MM.1S (cell line): ENCODE data around the gene FGF13.

Experiments
- DNase-seq: peaks from one replicate; pipeline ENCODE4 v3.0.0-alpha.2; 2015
- H2AFZ ChIP-seq: fragments of 300-600 bp; sonication (generic); 2 replicates; pipeline ENCODE4 v1.6.0; 2016; ENCODE audit warnings: antibody characterized with exemption, low read length
- H3F3A ChIP-seq: fragments of 300-600 bp; sonication (generic); 2 replicates; pipeline ENCODE4 v1.6.1; 2016; ENCODE audit warnings: mild to moderate bottlenecking, antibody characterized with exemption, low read length, moderate library complexity, mixed read lengths; ENCODE audit not compliant: insufficient read depth
- H3K27ac ChIP-seq: fragments of 300-600 bp; sonication (generic); 2 replicates; pipeline ENCODE4 v1.5.1; 2016; ENCODE audit warnings: mild to moderate bottlenecking, low read length
- H3K27me3 ChIP-seq: fragments of 300-600 bp; sonication (generic); replicated peaks from 2 replicates; pipeline ENCODE4 v1.6.0; 2016; ENCODE audit warnings: low read length; ENCODE audit not compliant: insufficient read depth
- H3K36me3 ChIP-seq: fragments of 300-600 bp; sonication (generic); replicated peaks from 2 replicates; pipeline ENCODE4 v1.6.1; 2016; ENCODE audit warnings: mild to moderate bottlenecking, low read length, mixed read lengths; ENCODE audit not compliant: insufficient read depth
- H3K4me1 ChIP-seq: fragments of 300-600 bp; sonication (generic); 2 replicates; pipeline ENCODE4 v1.6.1; 2016; ENCODE audit warnings: low read length, mixed read lengths
- H3K4me2 ChIP-seq: fragments of 300-600 bp; sonication (generic); 2 replicates; pipeline ENCODE4 v1.6.0; 2016; ENCODE audit warnings: low read depth, low read length
- H3K4me3 ChIP-seq: fragments of 300-600 bp; sonication (generic); 2 replicates; pipeline ENCODE4 v1.5.1; 2016; ENCODE audit warnings: low read length, mixed read lengths
- H3K79me2 ChIP-seq: fragments of 300-600 bp; sonication (generic); 2 replicates; pipeline ENCODE4 v1.6.1; 2016; ENCODE audit warnings: mixed run types, low read length, mixed read lengths
- H3K9ac ChIP-seq: fragments of 300-600 bp; sonication (generic); 2 replicates; pipeline ENCODE4 v1.6.1; 2016; ENCODE audit warnings: low read length, mixed read lengths
- H3K9me2 ChIP-seq: fragments of 300-600 bp; sonication (generic); replicated peaks from 2 replicates; pipeline ENCODE4 v1.6.1; 2016; ENCODE audit warnings: mild to moderate bottlenecking, low read length, mixed read lengths; ENCODE audit not compliant: insufficient read depth
- H3K9me3 ChIP-seq: fragments of 300-600 bp; sonication (generic); replicated peaks from 2 replicates; pipeline ENCODE4 v1.6.1; 2016; ENCODE audit warnings: mild to moderate bottlenecking, low read length, mixed read lengths; ENCODE audit not compliant: insufficient read depth
- H4K20me1 ChIP-seq: fragments of 300-600 bp; sonication (generic); 2 replicates; pipeline ENCODE4 v1.6.1; 2016; ENCODE audit warnings: mild to moderate bottlenecking, low read length, moderate library complexity, mixed read lengths; ENCODE audit not compliant: insufficient read depth
- EZH2 ChIP-seq: fragments of 300-600 bp; sonication (generic); optimal IDR thresholded peaks from 2 replicates; pipeline ENCODE3; 2017; ENCODE audit warnings: low read depth, mild to moderate bottlenecking, antibody characterized with exemption, low read length, mixed read lengths
- EZH2phosphoT487 ChIP-seq: fragments of 300-600 bp; sonication (generic); IDR thresholded peaks from 2 replicates; pipeline ENCODE4 v1.6.1; 2018; ENCODE audit warnings: antibody characterized with exemption, low read length
- TF ChIP-seq, protein P1 (sequence below): fragments of 300-600 bp; sonication (generic); IDR thresholded peaks from 2 replicates; pipeline ENCODE4 v1.5.1; 2016; ENCODE audit warnings: antibody characterized with exemption, low read length, mixed read lengths

Gene FGF13

GRCh38 chrX:138719396-138719795, 7.9 kb upstream of the FGF13 start:
- Histone ChIP-seq H3K36me3 (no peaks in the 10 kb centered on the region), H4K20me1 (no peaks in the 10 kb centered on the region), H2AFZ (no peak overlapping the region), H3K9me2 (no peaks in the 10 kb centered on the region), H3K4me1 (no peaks in the 10 kb centered on the region), H3K79me2 (no peaks in the 10 kb centered on the region), H3K9ac (no peak overlapping the region), H3K27me3 (no peaks in the 10 kb centered on the region), H3K4me2 (no peak overlapping the region), H3F3A (no peaks in the 10 kb centered on the region), H3K27ac (no peak overlapping the region), H3K4me3 (no peak overlapping the region), H3K9me3 (no peaks in the 10 kb centered on the region)
- DNase-seq: no peak
- TF ChIP-seq EZH2 (no peak), EZH2phosphoT487 (no peak)

DNA sequence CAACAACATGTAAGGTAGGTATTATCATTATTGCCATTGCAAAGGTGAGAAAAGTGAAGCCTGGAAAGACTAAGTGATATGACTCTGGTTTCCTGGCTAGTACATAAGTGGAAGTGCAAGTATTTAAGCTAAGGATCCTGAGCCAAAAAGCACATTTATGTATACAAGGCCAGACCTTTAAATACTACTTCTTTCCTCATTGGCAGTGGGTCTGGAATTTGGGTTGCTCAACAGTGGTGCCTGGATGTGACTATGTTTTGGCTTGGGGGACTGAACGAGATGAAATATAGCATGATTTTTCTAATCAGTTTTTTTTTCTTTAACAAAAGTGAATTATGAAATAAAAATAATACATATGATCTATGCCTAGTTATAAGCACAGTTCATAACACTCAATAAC, 7.4 kb upstream of the FGF13 start:
- no peaks in the 10 kb centered on the region for H3K79me2 ChIP-seq
- H3K9me2 ChIP-seq: no peaks in the 10 kb centered on the region
- H3K36me3 ChIP-seq: no peaks in the 10 kb centered on the region
- H3K4me2 ChIP-seq: no peak overlapping the region
- no peak overlapping the region for H3K27ac ChIP-seq
- no peak overlapping the region for H3K9ac ChIP-seq
- no peaks in the 10 kb centered on the region for H4K20me1 ChIP-seq
- no peak overlapping the region for H2AFZ ChIP-seq
- no peaks in the 10 kb centered on the region for H3K9me3 ChIP-seq
- TF ChIP-seq, protein P1, sequence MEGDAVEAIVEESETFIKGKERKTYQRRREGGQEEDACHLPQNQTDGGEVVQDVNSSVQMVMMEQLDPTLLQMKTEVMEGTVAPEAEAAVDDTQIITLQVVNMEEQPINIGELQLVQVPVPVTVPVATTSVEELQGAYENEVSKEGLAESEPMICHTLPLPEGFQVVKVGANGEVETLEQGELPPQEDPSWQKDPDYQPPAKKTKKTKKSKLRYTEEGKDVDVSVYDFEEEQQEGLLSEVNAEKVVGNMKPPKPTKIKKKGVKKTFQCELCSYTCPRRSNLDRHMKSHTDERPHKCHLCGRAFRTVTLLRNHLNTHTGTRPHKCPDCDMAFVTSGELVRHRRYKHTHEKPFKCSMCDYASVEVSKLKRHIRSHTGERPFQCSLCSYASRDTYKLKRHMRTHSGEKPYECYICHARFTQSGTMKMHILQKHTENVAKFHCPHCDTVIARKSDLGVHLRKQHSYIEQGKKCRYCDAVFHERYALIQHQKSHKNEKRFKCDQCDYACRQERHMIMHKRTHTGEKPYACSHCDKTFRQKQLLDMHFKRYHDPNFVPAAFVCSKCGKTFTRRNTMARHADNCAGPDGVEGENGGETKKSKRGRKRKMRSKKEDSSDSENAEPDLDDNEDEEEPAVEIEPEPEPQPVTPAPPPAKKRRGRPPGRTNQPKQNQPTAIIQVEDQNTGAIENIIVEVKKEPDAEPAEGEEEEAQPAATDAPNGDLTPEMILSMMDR: no peak
- TF ChIP-seq EZH2 (no peak), EZH2phosphoT487 (no peak)
- H3F3A ChIP-seq: no peaks in the 10 kb centered on the region
- no peak overlapping the region for H3K4me3 ChIP-seq
- DNase-seq: no peak
- H3K4me1 ChIP-seq: no peaks in the 10 kb centered on the region
- no peaks in the 10 kb centered on the region for H3K27me3 ChIP-seq

- H3K4me3 ChIP-seq: peak overlapping the region; percentile 58
- no peaks in the 10 kb centered on the region for H3K27me3 ChIP-seq
- no peaks in the 10 kb centered on the region for H3K36me3 ChIP-seq
- peak overlapping the region; percentile 11; the same call in 1 of the 2 replicates for H3K9ac ChIP-seq
- H3K79me2 ChIP-seq: no peaks in the 10 kb centered on the region
- peak overlapping the region; percentile 36; the same call in 1 of the 2 replicates for H3K4me2 ChIP-seq
- DNase-seq: no peak
- no peaks in the 10 kb centered on the region for H3F3A ChIP-seq
- no peaks in the 10 kb centered on the region for H3K9me3 ChIP-seq
- TF ChIP-seq EZH2phosphoT487 (no peak), EZH2 (no peak)
- TF ChIP-seq, protein P1: no peak
- H3K9me2 ChIP-seq: no peaks in the 10 kb centered on the region
- H4K20me1 ChIP-seq: no peaks in the 10 kb centered on the region
- no peaks in the 10 kb centered on the region for H3K4me1 ChIP-seq
- peak overlapping the region; percentile 44 for H2AFZ ChIP-seq
- H3K27ac ChIP-seq: no peak overlapping the region
These were observed 613 bp downstream of the FGF13 start for GRCh38 chrX:138710866-138711341.

GRCh38 chrX:138709886-138710791, 1.4 kb downstream of the FGF13 start:
- Histone ChIP-seq H3K4me2 (peak overlapping the region; percentile 36), H3K27me3 (no peaks in the 10 kb centered on the region), H3K27ac (no peak overlapping the region), H3F3A (no peaks in the 10 kb centered on the region), H3K36me3 (no peaks in the 10 kb centered on the region), H3K4me1 (no peaks in the 10 kb centered on the region), H3K9me2 (no peaks in the 10 kb centered on the region), H3K4me3 (peak overlapping the region; percentile 58), H4K20me1 (no peaks in the 10 kb centered on the region), H3K79me2 (no peaks in the 10 kb centered on the region), H3K9me3 (no peaks in the 10 kb centered on the region), H2AFZ (peak overlapping the region; percentile 44; the same call in 1 of the 2 replicates), H3K9ac (peak overlapping the region; percentile 11; the same call in 1 of the 2 replicates)
- TF ChIP-seq, protein P1: no peak
- TF ChIP-seq EZH2 (no peak), EZH2phosphoT487 (no peak)
- DNase-seq: no peak
